Stimulated activated CD4-positive, alpha-beta T cell treated with anti-CD3 and anti-CD28 coated beads, Interleukin-4, amount 100 ng/mL, for 1 hour (primary cell): ENCODE measurements around the gene HSPA9.

Experiments
- DNase-seq: peaks from one replicate; pipeline ENCODE4 v3.0.0-alpha.2; 2020

HSPA9 gene

GRCh38 chr5:138557677-138558076 is 17.5 kb downstream of the HSPA9 start:
- DNase-seq = no peak

DNA sequence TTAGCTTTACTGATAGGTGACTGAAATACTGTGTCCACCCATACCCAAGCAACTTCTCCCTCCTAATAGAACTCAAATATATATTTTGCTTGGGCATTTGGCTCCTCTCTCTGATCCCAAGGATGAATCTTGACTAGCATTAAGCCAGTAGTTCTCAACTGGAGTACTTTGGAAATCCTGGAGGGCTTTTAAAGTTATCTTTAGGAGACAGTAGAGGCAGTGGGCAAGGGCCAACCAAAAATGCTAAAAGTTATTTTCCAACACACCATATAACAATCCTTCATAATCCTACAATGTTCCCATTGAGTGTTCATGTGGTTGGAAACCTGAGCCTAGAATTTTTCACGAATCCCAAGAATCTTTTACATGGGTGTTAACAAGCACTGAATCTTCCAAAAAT is 21.1 kb downstream of the HSPA9 start:
- no peak for DNase-seq

DNA sequence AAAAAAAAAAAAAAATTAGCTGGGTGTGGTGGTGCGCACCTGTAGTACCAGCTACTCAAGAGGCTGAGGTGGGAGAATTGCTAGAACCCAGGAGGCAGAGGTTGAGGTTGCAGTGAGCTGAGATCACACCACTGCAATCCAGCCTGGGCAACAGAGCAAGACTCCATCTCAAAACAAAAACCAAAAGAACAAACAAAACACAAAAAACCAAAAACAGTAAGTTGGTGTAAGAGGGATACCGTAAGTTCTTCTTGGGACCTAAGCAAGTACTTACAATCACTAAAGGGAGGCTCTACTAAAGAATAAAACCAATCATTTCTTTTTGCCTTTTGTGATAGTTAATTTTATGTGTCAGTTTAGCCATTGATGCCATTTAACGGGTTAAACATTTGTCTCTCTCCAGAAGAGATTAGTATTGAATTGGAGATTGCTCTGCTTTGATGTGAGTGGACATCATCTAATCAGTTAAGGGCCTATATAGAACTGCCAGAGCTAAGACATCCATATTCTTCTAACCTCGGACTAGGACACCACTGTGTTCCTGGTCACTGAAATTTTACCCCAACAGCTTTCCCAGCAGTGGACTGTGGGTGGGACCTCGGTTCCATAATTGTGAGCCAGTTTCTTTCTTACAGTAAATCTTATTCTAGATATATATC is 21.6 kb downstream of the HSPA9 start:
- no peak for DNase-seq

GRCh38 chr5:138552657-138553056 is 22.5 kb downstream of the HSPA9 start:
- no peak for DNase-seq

DNA sequence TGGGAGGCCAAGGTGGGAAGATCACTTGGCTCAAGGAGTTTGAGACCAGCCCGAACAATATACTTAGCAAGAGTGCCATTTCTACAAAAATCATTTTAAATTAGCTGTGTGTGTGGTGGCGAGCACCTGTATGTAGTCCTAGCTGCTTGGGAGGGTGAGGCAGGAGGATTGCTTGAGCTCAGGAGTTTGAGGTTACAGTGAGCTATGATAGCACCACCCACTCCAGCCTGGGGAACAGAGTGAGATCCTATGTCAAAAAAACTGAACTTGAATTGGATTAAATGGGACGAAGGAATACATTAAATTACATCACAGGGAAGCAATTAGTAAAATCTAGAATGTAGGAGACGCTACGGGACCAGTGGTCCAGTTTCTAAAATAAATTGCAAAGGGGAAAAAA is 25.8 kb downstream of the HSPA9 start:
- no peak for DNase-seq

- no peak for DNase-seq
Observed at GRCh38 chr5:138545919-138546562, 29.2 kb downstream of the HSPA9 start.

- no peak for DNase-seq
Observed at GRCh38 chr5:138544181-138545134, 30.7 kb downstream of the HSPA9 start.

- DNase-seq = no peak
Observed at GRCh38 chr5:138543730-138544104, 31.5 kb downstream of the HSPA9 start.

DNA sequence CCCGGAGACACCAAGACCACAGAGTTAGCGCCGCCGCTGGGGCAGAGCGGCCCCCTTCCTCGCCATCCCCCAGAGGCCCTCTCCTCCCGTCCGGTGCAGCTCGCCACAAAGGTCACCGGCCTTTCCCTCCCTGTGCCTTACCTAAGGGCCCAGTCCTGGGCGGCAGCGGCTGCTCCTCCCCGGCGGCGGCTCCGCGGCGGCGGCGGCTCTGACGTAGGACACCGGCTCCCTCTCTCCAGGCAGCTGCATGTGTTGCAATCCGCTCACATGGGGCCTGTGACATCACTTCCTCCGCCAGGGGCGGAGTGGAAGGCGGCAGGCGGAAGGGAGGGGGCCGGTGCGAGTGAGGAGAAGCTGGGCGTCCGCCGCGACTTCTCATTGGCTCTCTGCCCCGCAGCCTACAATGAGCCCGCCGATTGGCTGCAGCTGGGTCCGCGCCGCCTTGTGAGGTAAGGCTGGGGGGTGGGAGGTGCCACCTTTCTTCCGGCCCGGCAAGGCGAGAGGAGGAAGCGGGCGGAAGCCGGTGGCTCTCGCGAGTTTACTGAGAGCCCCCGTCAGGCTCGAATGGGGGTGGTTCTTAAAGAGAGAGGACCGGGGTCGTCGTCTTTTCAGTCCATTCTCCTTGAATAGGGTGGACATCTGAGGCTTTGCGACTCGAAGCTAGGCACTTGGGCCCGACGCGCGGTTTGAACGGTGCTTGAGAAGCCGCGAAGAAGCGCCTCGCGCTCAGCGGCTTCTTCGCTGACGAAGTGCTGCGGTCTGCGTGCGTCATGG is 32.1 kb downstream of the HSPA9 start, which contains the start of gene ETF1:
TSS of gene ETF1 (minus strand) at position 281 of the 774 bp plus-strand sequence. CDS start 318 bp downstream, outside the sequence.
- DNase-seq = peak; percentile 99

DNA sequence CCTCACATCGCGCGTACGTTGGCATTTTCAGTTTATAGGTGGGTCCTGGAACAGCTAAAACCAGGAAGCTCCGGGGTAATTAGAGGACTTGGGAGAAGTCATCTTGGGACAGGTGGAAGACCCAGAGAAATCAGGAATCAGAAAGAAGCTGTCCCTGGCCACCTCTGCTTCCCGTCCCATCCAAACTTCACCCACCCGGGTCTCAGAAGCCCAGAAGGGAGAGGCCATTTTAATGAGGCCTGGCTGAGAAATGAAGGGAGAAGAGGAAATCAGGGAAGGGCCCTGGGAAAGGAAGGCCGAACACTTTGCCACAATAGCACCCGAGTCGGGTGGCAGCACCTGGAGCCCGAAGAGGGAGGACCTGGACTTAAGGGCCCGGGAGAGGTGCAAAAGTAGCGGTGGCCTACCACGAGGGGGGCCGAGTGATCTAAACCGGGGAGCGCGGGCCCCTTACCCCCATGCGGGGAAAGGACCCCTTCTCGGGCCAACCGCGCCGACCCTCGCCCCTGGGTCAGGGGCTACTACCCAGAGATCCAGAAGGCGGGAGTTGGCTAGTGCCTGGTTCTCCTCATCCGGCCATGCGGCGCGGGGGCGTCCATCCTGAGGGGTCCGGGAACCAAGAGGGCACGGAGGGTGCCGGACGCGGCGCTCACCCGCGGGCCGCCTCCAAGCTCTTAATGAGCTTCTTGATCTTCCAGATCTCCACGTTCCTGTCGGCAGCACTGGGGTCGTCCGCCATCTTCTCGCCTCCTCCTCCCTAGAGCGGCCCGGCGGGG is 32.8 kb downstream of the HSPA9 start:
- no peak for DNase-seq

DNA sequence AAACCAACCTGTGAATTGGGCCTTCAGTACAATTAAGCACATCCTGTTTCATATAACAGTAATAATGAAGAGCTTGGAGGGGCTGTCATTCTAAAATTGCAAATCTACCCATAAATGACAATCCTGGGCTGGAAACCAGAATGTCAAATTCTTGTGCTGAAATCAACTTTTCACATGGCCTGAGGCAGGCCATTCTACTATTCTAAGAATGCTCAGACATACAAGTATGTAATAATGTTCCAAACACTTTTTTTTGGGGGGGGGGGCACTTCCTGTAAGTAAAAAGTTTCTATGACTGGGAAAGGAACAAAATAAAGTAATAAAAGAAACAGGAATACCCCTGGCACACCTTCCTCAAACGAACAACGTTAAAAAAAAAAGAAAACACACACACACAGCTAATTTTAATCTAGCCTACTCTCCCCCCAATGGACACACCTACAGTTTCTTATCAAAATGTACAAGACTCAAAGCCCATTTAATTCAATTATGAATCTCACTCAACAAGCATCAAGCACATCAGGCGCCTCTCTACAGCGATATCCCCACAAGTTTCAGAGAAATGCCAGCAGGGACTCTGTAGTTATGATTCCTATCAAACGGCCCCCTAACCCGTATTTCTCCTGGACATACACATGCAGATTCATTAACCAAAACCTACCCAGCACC is 33.6 kb downstream of the HSPA9 start:
- no peak for DNase-seq

DNA sequence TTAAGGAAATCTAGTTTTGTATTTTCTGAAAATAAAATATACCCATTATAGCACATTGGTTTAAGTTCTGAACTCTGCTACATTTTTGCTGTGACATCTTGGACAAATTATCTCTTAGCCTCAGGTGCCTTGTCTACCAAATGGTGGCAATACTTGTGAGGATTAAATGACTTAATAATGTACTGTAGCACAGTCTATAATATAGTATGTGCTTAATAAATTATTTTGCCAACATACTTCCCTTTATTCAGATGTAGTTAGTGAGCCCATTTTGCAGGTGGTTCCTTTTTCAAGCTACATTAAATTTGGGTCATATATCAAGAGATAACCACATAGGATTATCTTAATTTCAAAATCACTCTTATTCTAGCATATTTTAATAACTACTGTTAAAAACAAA is 35.4 kb downstream of the HSPA9 start:
- no peak for DNase-seq

- DNase-seq = no peak
Observed at GRCh38 chr5:138538943-138539627, 36.1 kb downstream of the HSPA9 start.

- DNase-seq = no peak
Observed at GRCh38 chr5:138536665-138537315, 38.4 kb downstream of the HSPA9 start.

GRCh38 chr5:138536215-138536614 is 39.0 kb downstream of the HSPA9 start:
- no peak for DNase-seq

DNA sequence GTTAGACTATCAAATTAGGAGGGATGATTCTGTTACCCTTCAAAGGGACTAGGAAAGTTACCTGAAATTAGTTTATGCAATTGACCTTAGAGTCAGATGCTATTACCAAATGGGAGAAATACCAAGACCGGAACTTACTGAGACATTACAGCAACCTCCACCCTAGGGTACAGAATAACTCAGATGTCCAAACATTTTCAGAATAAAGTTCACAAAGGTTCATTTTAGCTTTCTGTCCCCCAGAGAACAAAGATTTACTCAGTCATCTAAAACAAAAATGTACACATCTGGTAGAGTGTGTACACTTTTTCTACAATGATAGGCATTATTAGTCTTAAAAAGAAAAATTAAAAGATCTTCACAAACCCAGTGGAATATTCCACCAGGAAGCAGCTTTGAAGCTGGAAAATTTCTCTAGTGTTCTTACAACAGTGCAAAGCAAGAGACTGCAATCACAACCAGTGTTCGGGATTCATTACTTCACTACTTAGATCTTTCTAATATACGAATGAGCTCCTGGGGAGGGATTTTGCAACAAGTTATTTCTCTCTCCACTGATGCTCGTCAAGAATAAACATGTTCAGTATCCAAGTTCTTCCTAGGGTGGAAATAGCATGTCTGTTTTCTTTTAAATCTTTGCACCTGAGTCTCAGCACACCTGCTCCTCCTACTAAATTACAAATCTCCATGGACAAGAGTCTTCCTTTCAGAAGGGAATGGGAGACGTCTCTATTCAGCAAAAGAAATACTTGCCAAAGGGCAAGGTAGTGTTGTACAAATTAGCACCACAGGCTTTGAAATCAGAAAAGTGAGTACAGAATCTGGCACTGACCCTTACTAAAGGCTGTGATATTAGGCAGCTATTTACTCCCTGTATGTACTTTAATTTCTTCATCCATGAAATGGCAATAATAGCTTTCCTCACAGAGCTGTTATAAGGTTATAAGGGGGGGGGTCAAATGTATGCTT is 40.9 kb downstream of the HSPA9 start:
- DNase-seq = no peak

DNA sequence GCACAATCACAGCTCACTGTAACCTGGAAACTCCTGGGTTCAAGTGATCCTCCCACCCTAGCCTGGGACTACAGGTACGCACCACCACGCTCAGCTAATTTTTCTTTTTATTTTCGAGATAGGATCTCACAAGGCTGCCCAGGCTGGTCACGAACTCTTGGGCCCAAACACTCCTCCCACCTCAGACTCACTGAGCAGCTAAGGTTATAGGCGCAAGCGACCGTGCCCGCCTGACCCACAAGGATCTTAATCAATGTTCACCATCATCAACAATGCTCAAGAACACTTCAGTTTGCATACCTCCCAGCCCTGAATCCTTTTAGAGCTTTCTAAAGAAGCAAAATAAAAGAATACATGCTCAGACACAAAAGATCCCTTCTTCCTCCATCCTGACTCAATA is 45.4 kb downstream of the HSPA9 start:
- no peak for DNase-seq

DNA sequence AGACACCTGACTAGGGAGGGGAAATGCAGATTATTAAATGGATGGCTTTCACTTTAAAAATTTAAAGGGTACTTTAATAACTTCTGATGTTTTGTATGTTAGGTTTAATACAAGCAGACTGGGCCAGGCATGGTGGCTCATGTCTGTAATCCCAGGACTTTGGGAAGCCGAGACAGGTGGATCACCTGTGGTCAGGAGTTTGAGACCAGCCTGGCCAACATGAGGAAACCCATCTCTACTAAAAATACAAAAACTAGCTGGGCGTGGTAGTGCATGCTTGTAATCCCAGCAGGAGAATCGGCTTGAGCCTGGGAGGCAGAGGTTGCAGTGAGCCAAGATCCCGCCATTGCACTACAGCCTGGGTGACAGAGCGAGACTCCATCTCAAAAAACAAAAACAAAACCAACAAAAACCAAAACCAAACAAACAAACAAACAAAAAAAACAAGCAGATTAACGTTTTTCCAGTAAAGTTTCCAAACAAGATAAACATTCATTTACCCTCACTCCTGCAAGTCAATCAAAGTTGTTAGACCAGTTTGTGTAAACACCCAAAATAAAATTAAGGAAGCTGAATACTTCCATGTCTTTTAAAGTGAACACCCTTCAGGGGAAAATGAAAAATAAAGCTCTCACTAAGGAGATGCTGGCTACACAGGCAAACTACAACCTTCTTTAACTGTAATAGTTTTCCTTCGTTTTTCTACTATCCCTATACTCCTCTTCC is 46.3 kb downstream of the HSPA9 start:
- DNase-seq = no peak
